IPS-18a (cell line): Measurements from ENCODE around the gene PACSIN2.
"Not testable (repeated sequence)": the region's sequence is repeated elsewhere in the genome, so short reads cannot be mapped to it uniquely, and the experiment has no call there.

ENCODE experiments used
- H3K27ac ChIP-seq: one replicate; pipeline ENCODE4 v1.5.1; 2013; ENCODE audit warnings: low read length
- H3K27me3 ChIP-seq: one replicate; pipeline ENCODE4 v1.6.1; 2013; ENCODE audit warnings: mild to moderate bottlenecking, low read length; ENCODE audit not compliant: control insufficient read depth, insufficient read depth
- H3K36me3 ChIP-seq: one replicate; pipeline ENCODE4 v1.6.1; 2013; ENCODE audit warnings: low read depth, low read length; ENCODE audit not compliant: control insufficient read depth
- H3K4me1 ChIP-seq: one replicate; pipeline ENCODE4 v1.6.1; 2013; ENCODE audit warnings: low read depth, low read length; ENCODE audit not compliant: control insufficient read depth
- H3K4me3 ChIP-seq: one replicate; pipeline ENCODE4 v1.5.1; 2013; ENCODE audit warnings: low read length
- H3K9ac ChIP-seq: one replicate; pipeline ENCODE4 v1.6.1; 2013; ENCODE audit warnings: mild to moderate bottlenecking, low read length, moderate library complexity
- H3K9me3 ChIP-seq: one replicate; pipeline ENCODE4 v1.6.1; 2013; ENCODE audit warnings: low read depth, low read length; ENCODE audit not compliant: control insufficient read depth

The PACSIN2 gene

GRCh38 chr22:42938449-42938848 lies 76.5 kb downstream of the PACSIN2 start:
- no peaks in the 10 kb centered on the region for H3K9me3 ChIP-seq
- no peak overlapping the region for H3K27ac ChIP-seq
- no peak overlapping the region for H3K4me3 ChIP-seq
- H3K36me3 ChIP-seq, result no peaks in the 10 kb centered on the region
- H3K9ac ChIP-seq, result no peak overlapping the region
- H3K27me3 ChIP-seq, result no peaks in the 10 kb centered on the region
- peaks cover 7% of the 10 kb centered on the region for H3K4me1 ChIP-seq

- Histone ChIP-seq H3K4me3 (no peak overlapping the region), H3K4me1 (peaks cover 7% of the 10 kb centered on the region), H3K27ac (no peak overlapping the region), H3K27me3 (no peaks in the 10 kb centered on the region), H3K9ac (no peak overlapping the region), H3K36me3 (no peaks in the 10 kb centered on the region), H3K9me3 (no peaks in the 10 kb centered on the region)
Measured at GRCh38 chr22:42937164-42937843, 77.6 kb downstream of the PACSIN2 start.

DNA sequence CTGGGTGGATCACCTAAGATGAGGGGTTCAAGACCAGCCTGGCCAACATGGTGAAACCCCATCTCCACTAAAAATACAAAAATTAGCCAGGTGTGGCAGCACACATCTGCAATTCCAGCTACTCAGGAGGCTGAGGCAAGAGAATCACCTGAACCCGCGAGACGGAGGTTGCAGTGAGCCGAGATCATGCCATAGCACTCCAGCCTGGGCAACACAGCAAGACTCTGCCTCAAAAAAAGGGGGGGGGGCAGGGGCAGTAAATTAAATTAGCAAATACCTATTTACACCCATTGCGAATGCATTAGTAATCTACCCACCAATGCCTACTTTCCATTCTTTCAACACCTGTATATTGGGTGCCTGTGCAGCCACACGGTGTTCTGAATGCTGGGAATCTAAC lies 78.3 kb downstream of the PACSIN2 start:
- H3K27me3 ChIP-seq, H3K27ac ChIP-seq, H3K36me3 ChIP-seq, H3K4me3 ChIP-seq, H3K4me1 ChIP-seq, H3K9ac ChIP-seq, H3K9me3 ChIP-seq: not testable (repeated sequence)

DNA sequence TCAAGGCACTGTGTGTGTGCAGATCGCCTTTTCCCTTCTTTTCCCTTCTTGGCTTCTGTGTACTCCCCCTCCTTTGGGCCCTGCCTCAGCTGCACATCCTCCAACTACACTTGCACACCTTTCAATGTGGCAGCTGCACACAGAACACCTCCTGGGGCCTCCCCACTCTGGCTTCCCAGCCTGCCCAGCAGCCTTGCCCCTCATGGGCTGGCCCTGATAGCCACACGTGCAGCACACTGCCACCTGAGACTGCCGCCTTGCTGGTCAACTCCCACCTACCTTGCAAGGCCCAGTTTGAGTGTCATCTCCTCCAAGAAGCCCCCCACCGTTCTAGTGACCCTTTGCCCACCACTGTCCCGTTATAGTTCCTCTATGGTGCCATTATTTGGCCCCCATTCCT lies 80.6 kb downstream of the PACSIN2 start:
- Histone ChIP-seq H3K36me3 (no peaks in the 10 kb centered on the region), H3K27ac (no peak overlapping the region), H3K4me3 (no peak overlapping the region), H3K4me1 (no peaks in the 10 kb centered on the region), H3K9me3 (no peaks in the 10 kb centered on the region), H3K9ac (no peak overlapping the region), H3K27me3 (no peaks in the 10 kb centered on the region)

DNA sequence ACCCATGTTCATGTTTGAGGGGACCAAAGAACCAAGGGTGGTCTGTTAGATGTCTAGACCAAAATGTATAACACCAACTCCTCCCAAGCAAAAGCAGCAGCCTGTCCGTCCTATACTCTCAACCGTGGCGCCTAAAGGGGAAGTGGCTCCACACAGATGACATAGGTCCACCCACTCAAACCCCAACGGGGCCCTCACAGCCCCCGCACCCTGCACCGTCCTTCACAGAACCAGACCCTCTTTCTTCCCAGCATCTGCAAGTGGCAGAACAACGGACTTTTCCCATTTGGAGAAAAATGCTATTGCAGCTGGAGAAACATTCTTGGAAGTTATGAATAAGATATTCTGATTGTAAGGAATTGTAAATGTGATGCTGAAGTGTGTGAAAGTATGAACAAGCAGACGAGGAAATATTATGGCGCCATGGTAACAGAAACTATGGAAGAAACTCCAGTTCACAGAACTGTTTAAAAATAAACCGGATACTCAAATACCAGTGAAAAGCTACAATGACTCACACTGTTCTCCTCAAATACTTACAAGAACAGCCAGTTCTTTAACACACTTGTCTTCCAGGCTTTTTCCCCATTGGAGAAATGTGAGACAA lies 81.4 kb downstream of the PACSIN2 start:
- Histone ChIP-seq H3K9me3 (no peaks in the 10 kb centered on the region), H3K9ac (no peak overlapping the region), H3K4me1 (no peaks in the 10 kb centered on the region), H3K27me3 (no peaks in the 10 kb centered on the region), H3K27ac (no peak overlapping the region), H3K4me3 (no peak overlapping the region), H3K36me3 (no peaks in the 10 kb centered on the region)

GRCh38 chr22:42932857-42933484 lies 82.0 kb downstream of the PACSIN2 start:
- H3K4me1 ChIP-seq, result no peaks in the 10 kb centered on the region
- no peak overlapping the region for H3K4me3 ChIP-seq
- no peaks in the 10 kb centered on the region for H3K27me3 ChIP-seq
- H3K36me3 ChIP-seq, result no peaks in the 10 kb centered on the region
- H3K27ac ChIP-seq, result no peak overlapping the region
- no peaks in the 10 kb centered on the region for H3K9me3 ChIP-seq
- H3K9ac ChIP-seq, result no peak overlapping the region

- no peaks in the 10 kb centered on the region for H3K27me3 ChIP-seq
- H3K36me3 ChIP-seq, result no peaks in the 10 kb centered on the region
- H3K27ac ChIP-seq, result no peak overlapping the region
- no peaks in the 10 kb centered on the region for H3K9me3 ChIP-seq
- H3K4me1 ChIP-seq, result no peaks in the 10 kb centered on the region
- no peak overlapping the region for H3K9ac ChIP-seq
- no peak overlapping the region for H3K4me3 ChIP-seq
Measured at GRCh38 chr22:42932197-42932519, 82.8 kb downstream of the PACSIN2 start.

GRCh38 chr22:42931421-42932196 lies 83.3 kb downstream of the PACSIN2 start:
- no peaks in the 10 kb centered on the region for H3K27me3 ChIP-seq
- H3K4me1 ChIP-seq, result no peaks in the 10 kb centered on the region
- no peak overlapping the region for H3K27ac ChIP-seq
- no peaks in the 10 kb centered on the region for H3K36me3 ChIP-seq
- H3K9me3 ChIP-seq, result no peaks in the 10 kb centered on the region
- H3K9ac ChIP-seq, result no peak overlapping the region
- no peak overlapping the region for H3K4me3 ChIP-seq

- H3K4me3 ChIP-seq, result no peak overlapping the region
- H3K9ac ChIP-seq, result no peak overlapping the region
- H3K27ac ChIP-seq, result no peak overlapping the region
Measured at GRCh38 chr22:42930810-42931420, 84.0 kb downstream of the PACSIN2 start.

GRCh38 chr22:42929838-42930155 lies 85.2 kb downstream of the PACSIN2 start:
- no peaks in the 10 kb centered on the region for H3K9me3 ChIP-seq
- no peak overlapping the region for H3K9ac ChIP-seq
- no peaks in the 10 kb centered on the region for H3K27me3 ChIP-seq
- no peaks in the 10 kb centered on the region for H3K4me1 ChIP-seq
- H3K4me3 ChIP-seq, result no peak overlapping the region
- no peak overlapping the region for H3K27ac ChIP-seq
- H3K36me3 ChIP-seq, result no peaks in the 10 kb centered on the region

More at GRCh38 chr22:42930810-42931420, 84.0 kb downstream of the PACSIN2 start:
- Histone ChIP-seq H3K27me3 (no peaks in the 10 kb centered on the region), H3K36me3 (no peaks in the 10 kb centered on the region), H3K4me1 (no peaks in the 10 kb centered on the region), H3K9me3 (no peaks in the 10 kb centered on the region)

GRCh38 chr22:42928969-42929837 lies 85.7 kb downstream of the PACSIN2 start:
- H3K36me3 ChIP-seq, result no peaks in the 10 kb centered on the region
- H3K4me3 ChIP-seq, result no peak overlapping the region
- H3K9me3 ChIP-seq, result no peaks in the 10 kb centered on the region
- no peak overlapping the region for H3K9ac ChIP-seq
- H3K27ac ChIP-seq, result no peak overlapping the region
- no peaks in the 10 kb centered on the region for H3K4me1 ChIP-seq
- H3K27me3 ChIP-seq, result no peaks in the 10 kb centered on the region
